GM23248 (cell line): ENCODE results near the gene LTBR.

Experiments used
- EZH2 ChIP-seq: fragments of 200-600 bp; sonication (generic); IDR thresholded peaks from 2 replicates; pipeline ENCODE4 v1.6.1; 2018; ENCODE audit warnings: antibody characterized with exemption, mild to moderate bottlenecking; ENCODE audit not compliant: insufficient read depth, poor library complexity, severe bottlenecking
- EZH2phosphoT487 ChIP-seq: fragments of 200-600 bp; sonication (generic); IDR thresholded peaks from 2 replicates; pipeline ENCODE4 v1.6.1; 2018; ENCODE audit warnings: antibody characterized with exemption, moderate library complexity, mild to moderate bottlenecking, low read depth; ENCODE audit not compliant: insufficient read depth

GRCh38 chr12:6360080-6360571 is 23.8 kb upstream of the LTBR start:
- no peak for TF ChIP-seq EZH2
- TF ChIP-seq EZH2phosphoT487, result no peak
